ENCODE results near the gene TFAM. TPM values are rescaled to one million over a fixed set of nuclear protein-coding genes. Genes with fewer than 3 reads are reported as not detected.

TFAM gene
- total RNA-seq, 6 experiments from 2014 or later: 15.2 to 23.0 (median 19.7) TPM

DNA sequence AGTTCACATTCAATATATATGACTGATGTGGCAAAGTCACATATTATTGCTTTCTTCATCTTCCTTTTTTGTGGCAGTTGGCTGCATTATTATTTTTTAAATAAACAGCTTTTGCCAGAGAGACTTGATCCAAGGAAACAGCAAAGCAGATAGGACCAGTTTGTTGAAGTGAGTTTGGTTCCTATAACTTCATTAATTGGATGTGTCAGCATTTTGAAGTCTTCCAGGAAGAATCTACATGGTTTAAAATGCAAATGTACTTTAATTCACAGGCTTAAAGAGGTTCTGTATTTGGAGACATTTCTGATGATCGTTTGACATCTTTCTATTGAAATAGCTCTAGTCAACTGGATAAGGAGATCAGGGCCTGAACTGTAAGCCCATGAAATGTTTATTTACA lies 37.2 kb upstream of the TFAM start:
- TF ChIP-seq POLR2A (IDR thresholded peaks at IDR 0.05): no peak
- TF ChIP-seq, protein P1, sequence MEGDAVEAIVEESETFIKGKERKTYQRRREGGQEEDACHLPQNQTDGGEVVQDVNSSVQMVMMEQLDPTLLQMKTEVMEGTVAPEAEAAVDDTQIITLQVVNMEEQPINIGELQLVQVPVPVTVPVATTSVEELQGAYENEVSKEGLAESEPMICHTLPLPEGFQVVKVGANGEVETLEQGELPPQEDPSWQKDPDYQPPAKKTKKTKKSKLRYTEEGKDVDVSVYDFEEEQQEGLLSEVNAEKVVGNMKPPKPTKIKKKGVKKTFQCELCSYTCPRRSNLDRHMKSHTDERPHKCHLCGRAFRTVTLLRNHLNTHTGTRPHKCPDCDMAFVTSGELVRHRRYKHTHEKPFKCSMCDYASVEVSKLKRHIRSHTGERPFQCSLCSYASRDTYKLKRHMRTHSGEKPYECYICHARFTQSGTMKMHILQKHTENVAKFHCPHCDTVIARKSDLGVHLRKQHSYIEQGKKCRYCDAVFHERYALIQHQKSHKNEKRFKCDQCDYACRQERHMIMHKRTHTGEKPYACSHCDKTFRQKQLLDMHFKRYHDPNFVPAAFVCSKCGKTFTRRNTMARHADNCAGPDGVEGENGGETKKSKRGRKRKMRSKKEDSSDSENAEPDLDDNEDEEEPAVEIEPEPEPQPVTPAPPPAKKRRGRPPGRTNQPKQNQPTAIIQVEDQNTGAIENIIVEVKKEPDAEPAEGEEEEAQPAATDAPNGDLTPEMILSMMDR (IDR thresholded peaks at IDR 0.05): no peak
- no peak for ATAC-seq
- WGBS (ENCODE audit: insufficient coverage, low coverage, low lambda C conversion rate, missing lambda C conversion rate): 19% methylated on average over 1 of the region's 1 CpG
- no peaks in the 10 kb centered on the region for H3K9me3 ChIP-seq
- no peak overlapping the region for H3K4me3 ChIP-seq
- H3K4me1 ChIP-seq: peaks cover 0 to 16% (median 0%) of the 10 kb centered on the region in 4 donors
- no peak for DNase-seq
- no peak overlapping the region for H3K27ac ChIP-seq
- H3K36me3 ChIP-seq: no peaks in the 10 kb centered on the region
- intact Hi-C loops (cut with DNase I): no loop called here
- H3K27me3 ChIP-seq: no peaks in the 10 kb centered on the region

DNA sequence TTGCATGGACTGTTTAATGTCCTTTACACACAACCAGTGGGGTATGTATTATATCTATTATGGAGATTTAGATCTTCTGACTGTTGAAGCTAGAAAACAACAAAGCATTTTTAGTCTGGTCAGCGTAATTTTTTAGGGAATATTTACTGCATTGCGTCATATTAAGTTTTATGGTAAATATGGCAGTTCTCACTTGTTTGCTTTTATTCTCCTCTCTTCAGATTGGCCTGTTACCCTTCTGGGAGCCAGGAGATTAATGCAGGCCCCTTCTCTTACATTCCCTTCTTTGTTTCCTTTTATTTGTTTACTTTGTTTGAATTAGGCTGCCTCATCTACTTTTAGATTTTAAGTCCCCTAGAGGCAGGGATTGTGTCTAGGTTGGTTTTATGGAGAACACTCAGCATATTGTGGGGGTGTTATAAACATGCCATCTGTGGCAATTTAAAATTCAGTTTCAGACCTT lies 36.6 kb upstream of the TFAM start:
- Histone ChIP-seq H3K27me3 (no peaks in the 10 kb centered on the region), H3K36me3 (no peaks in the 10 kb centered on the region), H3K9me3 (no peaks in the 10 kb centered on the region), H3K27ac (no peak overlapping the region), H3K4me1 (peaks cover 0 to 16% (median 1%) of the 10 kb centered on the region in 4 donors), H3K4me3 (no peak overlapping the region)
- ATAC-seq: no peak
- intact Hi-C loops (cut with DNase I): no loop called here
- TF ChIP-seq, protein P1 (IDR thresholded peaks at IDR 0.05): no peak
- TF ChIP-seq POLR2A (IDR thresholded peaks at IDR 0.05): no peak
- WGBS (ENCODE audit: insufficient coverage, low coverage, low lambda C conversion rate, missing lambda C conversion rate): 85% methylated on average over 2 of the region's 2 CpGs
- no peak for DNase-seq

DNA sequence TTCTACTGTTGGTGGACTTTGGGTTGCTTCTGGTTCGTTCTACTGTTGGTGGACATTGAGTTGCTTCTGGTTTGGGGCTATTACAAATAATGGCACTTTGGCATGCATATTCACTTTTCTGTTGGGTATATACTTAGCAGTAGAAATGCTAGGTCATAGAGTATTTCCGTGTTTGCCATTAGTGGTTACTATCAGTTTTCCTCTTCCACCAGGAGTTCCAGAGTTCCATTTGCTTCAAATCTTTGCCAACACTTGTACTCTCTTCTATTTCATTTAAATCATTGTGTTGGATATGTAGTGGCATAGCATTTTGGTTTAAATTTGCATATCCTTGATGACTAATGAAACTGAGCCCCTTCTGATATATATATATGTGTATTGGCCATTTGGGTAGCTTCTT lies 35.2 kb upstream of the TFAM start:
- ATAC-seq (peak in 3 of 4 donors; percentile 23 to 71 (median 47)), DNase-seq (no peak)
- H3K4me3 ChIP-seq: no peak overlapping the region
- TF ChIP-seq, protein P1 (IDR thresholded peaks at IDR 0.05): no peak
- TF ChIP-seq POLR2A (IDR thresholded peaks at IDR 0.05): no peak
- H3K27ac ChIP-seq: no peak overlapping the region
- H3K9me3 ChIP-seq: no peaks in the 10 kb centered on the region
- intact Hi-C loops (cut with DNase I): no loop called here
- no peaks in the 10 kb centered on the region for H3K27me3 ChIP-seq
- H3K4me1 ChIP-seq: peaks cover 0 to 16% (median 1%) of the 10 kb centered on the region in 4 donors
- 55% methylated on average over 2 of the region's 2 CpGs for WGBS (ENCODE audit: insufficient coverage, low coverage, low lambda C conversion rate, missing lambda C conversion rate)
- no peaks in the 10 kb centered on the region for H3K36me3 ChIP-seq

DNA sequence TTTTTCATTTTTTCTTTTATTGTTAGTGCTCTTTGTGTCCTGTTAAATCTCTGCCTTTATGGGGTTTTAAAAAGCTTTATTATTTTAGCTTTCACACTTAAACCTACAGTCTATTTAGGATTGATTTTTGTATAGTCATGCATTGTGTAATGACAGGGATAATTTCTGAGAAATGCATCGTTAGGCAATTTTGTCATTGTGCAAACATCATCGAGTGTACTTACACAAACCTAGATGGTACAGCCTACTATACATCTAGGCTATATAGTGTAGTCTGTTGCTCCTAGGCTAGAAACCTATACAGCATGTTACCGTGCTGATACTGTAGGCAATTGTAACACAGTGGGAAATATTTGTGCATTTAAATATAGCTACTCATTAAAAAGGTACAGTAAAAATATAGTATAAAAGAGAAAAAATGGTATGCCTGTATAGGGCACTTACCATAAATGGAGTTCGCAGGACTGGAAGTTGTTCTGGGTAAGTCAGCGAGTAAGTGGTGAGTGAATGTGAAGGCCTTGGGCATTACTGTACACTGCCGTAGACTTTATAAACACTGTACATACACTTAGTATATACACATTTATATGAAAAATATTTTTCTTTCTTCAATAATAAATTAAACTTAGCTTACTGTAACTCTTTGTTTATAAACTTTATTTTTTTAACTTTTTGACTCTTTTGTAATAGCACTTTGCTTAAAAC lies 34.4 kb upstream of the TFAM start:
- Histone ChIP-seq H3K9me3 (no peaks in the 10 kb centered on the region), H3K27me3 (no peaks in the 10 kb centered on the region), H3K36me3 (no peaks in the 10 kb centered on the region), H3K27ac (no peak overlapping the region), H3K4me1 (peaks cover 0 to 16% (median 1%) of the 10 kb centered on the region in 4 donors), H3K4me3 (no peak overlapping the region)
- intact Hi-C loops (cut with DNase I): no loop called here
- peak in 3 of 4 donors; percentile 44 to 75 (median 56) for ATAC-seq
- no peak for DNase-seq
- TF ChIP-seq POLR2A (IDR thresholded peaks at IDR 0.05): no peak
- TF ChIP-seq, protein P1 (IDR thresholded peaks at IDR 0.05): no peak
- WGBS (ENCODE audit: insufficient coverage, low coverage, low lambda C conversion rate, missing lambda C conversion rate): 62% methylated on average over 6 of the region's 6 CpGs
